Measurements from ENCODE around the gene PRPF6.

The PRPF6 gene

DNA sequence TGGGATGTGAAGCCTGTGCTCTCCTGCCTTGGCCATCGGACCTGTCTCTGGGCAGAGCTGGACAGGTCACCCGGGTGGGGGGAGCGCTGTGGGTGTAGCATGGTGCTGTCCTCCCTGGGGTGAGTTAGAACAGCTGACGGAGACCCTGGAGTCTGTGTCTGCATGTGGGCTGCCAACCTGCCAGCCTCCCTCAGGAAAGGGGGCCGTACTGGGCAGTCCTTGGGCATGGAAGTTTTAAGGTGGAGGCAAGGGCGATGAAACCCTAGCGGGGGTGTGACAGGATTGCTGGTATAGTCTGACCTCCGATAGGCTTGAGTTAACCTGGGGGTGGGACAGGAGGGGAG, 66.1 kb downstream of the PRPF6 start:
- Mint-ChIP-seq H3K9me3 (no peaks in the 10 kb centered on the region), H3K4me3 (peak overlapping the region; percentile 19 to 50), H3K27me3 (peaks cover 34 to 59% of the 10 kb centered on the region in 2 donors), H3K27ac (no peak overlapping the region), H3K36me3 (ENCODE audit: insufficient read depth) (peaks cover 5% of the 10 kb centered on the region), H3K4me1 (ENCODE audit: low read depth in 2 of 2) (peaks cover 13 to 14% of the 10 kb centered on the region in 2 donors)
- no peak for DNase-seq
- ATAC-seq (replicated peaks): no peak

DNA sequence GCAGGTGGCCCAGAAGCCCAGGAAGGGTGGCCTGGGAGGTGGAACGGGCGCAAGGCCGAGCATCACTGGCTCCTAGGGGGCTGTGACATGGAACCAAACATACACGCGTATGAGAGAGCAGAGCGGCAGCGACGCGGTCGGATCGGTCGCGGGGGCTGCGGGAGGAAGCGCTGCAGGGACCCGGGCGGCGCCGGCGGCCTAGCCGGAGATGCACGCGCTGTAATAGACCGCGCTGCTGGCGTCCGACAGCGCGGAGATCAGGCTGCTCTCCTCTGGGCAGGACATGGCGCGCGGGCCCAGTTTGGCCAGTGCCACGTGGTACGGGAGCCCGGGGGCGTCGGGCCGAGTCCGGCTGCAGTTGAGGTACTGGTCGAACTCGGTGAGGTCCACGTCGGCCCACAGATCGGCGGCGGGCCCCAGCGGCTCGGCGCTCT, 67.1 kb downstream of the PRPF6 start:
- H3K9me3 Mint-ChIP-seq: no peaks in the 10 kb centered on the region
- H3K4me3 Mint-ChIP-seq: peak overlapping the region in 1 of 2 donors; percentile 21
- peaks cover 37 to 67% of the 10 kb centered on the region in 2 donors for H3K27me3 Mint-ChIP-seq

DNA sequence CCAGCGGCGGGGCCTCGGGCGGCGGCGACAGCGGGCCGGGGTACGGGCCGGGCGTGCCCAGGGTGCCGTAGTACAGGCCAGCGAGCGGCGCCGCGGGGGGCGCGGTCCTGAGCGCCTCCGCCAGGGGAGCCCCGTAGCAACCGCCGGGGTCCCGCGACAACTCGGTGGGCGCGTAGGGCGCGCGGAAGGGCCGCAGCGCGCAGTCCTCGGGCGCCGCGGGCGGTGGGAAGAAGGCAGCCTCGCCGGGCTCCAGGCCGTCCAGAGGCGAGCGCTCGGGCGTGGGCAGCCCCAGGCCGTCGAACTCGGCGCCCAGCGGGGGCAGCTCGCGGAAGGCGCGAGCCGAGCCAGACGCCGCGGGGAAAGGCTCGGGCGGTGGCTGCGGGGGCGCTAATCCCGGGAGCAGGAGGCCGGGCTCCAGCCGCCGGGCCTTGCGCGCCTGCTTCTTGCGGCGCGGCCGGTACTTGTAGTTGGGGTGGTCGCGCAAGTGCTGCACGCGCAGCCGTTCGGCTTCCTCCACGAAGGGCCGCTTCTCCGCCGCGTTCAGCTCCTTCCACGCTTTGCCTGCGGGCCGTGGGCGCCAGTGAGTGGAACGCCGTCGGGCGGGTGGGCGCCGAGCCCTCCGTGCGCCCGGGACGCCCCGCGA, 67.6 kb downstream of the PRPF6 start:
- Mint-ChIP-seq H3K4me3 (peak overlapping the region; percentile 37 to 64), H3K27me3 (peaks cover 43 to 73% of the 10 kb centered on the region in 2 donors), H3K36me3 (ENCODE audit: insufficient read depth) (peaks cover 5% of the 10 kb centered on the region), H3K9me3 (no peaks in the 10 kb centered on the region), H3K4me1 (ENCODE audit: low read depth in 2 of 2) (peaks cover 11 to 20% of the 10 kb centered on the region in 2 donors), H3K27ac (no peak overlapping the region)
- DNase-seq (no peak), ATAC-seq (replicated peaks) (peak; percentile 8)

More for the DNA sequence above, 67.1 kb downstream of the PRPF6 start:
- Mint-ChIP-seq H3K4me1 (ENCODE audit: low read depth in 2 of 2) (peaks cover 13 to 14% of the 10 kb centered on the region in 2 donors), H3K36me3 (ENCODE audit: insufficient read depth) (peaks cover 5% of the 10 kb centered on the region), H3K27ac (no peak overlapping the region)
- ATAC-seq (replicated peaks): peak; percentile 28
- DNase-seq: no peak

- no peaks in the 10 kb centered on the region for H3K9me3 Mint-ChIP-seq
- H3K4me1 Mint-ChIP-seq (ENCODE audit: low read depth in 2 of 2): peaks cover 9 to 17% of the 10 kb centered on the region in 2 donors
- H3K27me3 Mint-ChIP-seq: peaks cover 46 to 79% of the 10 kb centered on the region in 2 donors
- ATAC-seq (replicated peaks) (peak; percentile 69), DNase-seq (no peak)
- H3K36me3 Mint-ChIP-seq (ENCODE audit: insufficient read depth): peaks cover 5% of the 10 kb centered on the region
- peak within 1 kb of the TSS; percentile 37 to 64 for H3K4me3 Mint-ChIP-seq
- no peak within 1 kb of the TSS for H3K27ac Mint-ChIP-seq
Observed at GRCh38 chr20:64049060-64049877, 68.3 kb downstream of the PRPF6 start, which contains the start of gene SOX18. TSS of gene SOX18 (minus strand) at chr20:64049639. CDS start at chr20:64049516, 123 bp downstream.

DNA sequence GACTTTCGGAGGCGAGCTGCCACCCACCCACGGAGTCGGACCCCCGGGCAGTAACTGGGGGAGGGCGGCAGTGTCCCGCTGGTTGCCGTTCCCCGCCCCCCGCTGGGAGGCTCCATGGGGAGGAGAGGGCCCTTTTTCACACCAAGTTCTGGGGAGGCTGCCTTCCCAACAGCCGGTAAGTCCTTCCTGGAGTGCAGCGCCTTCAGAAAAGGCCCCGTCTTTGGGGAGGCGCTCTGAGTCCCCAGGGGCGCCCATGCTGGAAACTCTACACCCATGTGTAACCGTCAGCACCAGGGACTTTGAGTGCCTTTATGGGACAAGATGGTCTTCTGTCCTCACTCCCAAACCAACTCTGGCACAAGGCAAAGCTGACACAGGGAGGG, 68.9 kb downstream of the PRPF6 start:
- H3K27me3 Mint-ChIP-seq: peaks cover 46 to 75% of the 10 kb centered on the region in 2 donors
- H3K36me3 Mint-ChIP-seq (ENCODE audit: insufficient read depth): peaks cover 5% of the 10 kb centered on the region
- H3K4me1 Mint-ChIP-seq (ENCODE audit: low read depth in 2 of 2): peaks cover 5 to 13% of the 10 kb centered on the region in 2 donors
- H3K9me3 Mint-ChIP-seq: no peaks in the 10 kb centered on the region
- DNase-seq (no peak), ATAC-seq (replicated peaks) (no peak)
- no peak overlapping the region for H3K27ac Mint-ChIP-seq
- H3K4me3 Mint-ChIP-seq: peak overlapping the region in 1 of 2 donors; percentile 59

DNA sequence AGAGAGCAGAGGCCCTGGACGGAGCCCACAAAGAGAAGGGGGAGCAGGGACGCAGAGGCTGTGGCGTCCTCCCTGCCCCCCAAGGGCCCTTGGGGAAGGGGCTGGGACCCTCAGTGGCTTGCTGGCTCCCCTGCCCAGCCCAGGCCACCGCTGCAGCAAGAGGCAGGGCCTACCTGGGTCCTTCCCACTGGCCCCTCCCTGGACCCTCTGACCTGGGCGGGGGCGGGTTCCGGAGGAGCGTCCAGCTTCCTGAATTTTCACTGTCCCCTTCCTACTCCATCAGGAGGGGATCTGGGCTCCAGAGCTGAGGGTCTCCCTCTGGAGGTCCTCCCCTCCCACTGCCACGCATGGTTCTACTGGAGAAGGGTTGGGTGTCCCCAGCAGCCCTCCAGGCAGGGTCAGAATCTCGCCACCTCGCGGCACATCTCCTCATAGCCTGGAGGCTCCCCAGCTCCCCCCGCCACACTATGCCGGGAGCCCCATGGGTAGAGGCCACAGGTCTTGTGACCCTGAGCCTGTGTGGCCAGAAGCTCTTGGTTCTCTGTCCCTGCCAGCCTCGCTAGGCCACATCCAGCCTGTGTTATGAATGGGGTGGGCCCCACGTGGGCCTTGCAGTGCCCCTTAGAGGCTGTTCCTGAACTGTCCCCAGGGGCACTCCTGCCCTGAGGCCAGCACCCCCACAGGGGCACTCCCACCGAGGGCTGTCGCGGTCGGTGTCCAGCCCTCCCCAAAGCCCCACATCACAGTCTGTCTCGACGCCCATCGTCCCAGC, 69.5 kb downstream of the PRPF6 start:
- H3K9me3 Mint-ChIP-seq: no peaks in the 10 kb centered on the region
- ATAC-seq (replicated peaks) (no peak), DNase-seq (no peak)
- H3K4me3 Mint-ChIP-seq: peak overlapping the region; percentile 10 to 23
- peaks cover 5 to 14% of the 10 kb centered on the region in 2 donors for H3K4me1 Mint-ChIP-seq (ENCODE audit: low read depth in 2 of 2)
- H3K27ac Mint-ChIP-seq: no peak overlapping the region
- H3K36me3 Mint-ChIP-seq (ENCODE audit: insufficient read depth): peaks cover 5% of the 10 kb centered on the region
- H3K27me3 Mint-ChIP-seq: peaks cover 46 to 75% of the 10 kb centered on the region in 2 donors

DNA sequence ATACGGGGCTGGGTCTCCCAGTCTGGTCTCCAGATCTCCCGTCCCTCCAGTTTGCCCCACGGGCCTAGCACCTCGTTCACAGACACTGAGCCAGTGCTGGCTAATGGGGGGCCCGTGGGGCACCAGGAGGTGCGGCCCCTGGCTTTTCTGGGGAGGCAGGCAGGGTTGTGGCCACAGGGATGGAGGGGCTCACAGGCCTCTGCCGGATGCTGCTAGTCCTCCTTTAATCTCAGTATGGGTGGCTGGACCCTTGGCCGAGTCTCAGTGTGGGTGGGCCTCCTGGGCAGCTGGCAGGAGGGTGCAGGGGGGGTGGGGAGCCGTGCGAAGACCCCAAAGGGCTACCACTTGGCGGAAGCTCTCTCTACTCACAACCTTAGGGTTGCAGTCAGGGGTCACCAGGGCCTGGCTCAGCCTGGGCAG, 70.1 kb downstream of the PRPF6 start:
- Mint-ChIP-seq H3K27me3 (peaks cover 42 to 71% of the 10 kb centered on the region in 2 donors), H3K27ac (no peak overlapping the region), H3K4me1 (ENCODE audit: low read depth in 2 of 2) (peaks cover under 1 to 12% of the 10 kb centered on the region in 2 donors), H3K36me3 (ENCODE audit: insufficient read depth) (peaks cover 5% of the 10 kb centered on the region), H3K4me3 (no peak overlapping the region), H3K9me3 (no peaks in the 10 kb centered on the region)
- DNase-seq: no peak
- ATAC-seq (replicated peaks): no peak

DNA sequence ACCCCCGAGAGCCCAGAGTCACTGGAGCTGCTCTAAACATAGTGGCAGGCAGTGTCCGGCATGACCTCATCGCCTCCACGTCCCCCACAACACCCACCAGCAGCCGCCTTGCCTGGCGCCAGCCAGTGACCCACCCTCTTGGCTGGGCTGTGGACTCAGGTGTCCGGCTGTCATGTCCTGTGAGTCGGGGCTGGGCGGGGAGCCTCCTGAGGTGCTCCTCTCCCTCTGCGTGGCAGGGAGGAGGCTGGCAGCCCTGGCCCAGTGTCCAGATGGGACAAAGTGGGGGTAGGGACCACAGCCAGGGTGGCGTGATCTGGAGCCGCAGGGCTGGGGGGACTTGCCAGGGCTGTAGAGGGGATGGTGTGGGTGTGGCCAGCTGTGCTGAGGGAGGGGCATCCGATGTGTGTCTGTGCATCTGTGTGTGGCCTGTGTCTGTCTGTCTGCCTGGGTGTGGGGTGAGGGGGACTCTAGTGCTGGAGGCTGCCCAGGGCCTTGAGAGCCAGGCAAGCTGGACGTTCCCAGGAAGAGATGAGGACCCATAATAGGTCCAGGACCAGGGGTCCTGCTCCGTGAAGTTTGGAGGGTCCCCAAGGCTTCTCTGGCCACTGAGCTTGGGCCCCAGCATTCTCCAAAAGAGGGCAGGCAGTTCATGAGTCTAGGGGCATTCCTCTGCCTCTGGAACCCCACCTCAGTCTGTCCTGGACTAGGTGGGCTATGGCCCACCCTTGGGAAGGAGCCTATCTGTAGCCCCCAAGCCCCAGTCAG, 70.8 kb downstream of the PRPF6 start:
- peaks cover 0 to 10% of the 10 kb centered on the region in 2 donors for H3K4me1 Mint-ChIP-seq (ENCODE audit: low read depth in 2 of 2)
- no peaks in the 10 kb centered on the region for H3K9me3 Mint-ChIP-seq
- H3K4me3 Mint-ChIP-seq: no peak overlapping the region
- no peak for DNase-seq
- H3K36me3 Mint-ChIP-seq (ENCODE audit: insufficient read depth): peaks cover 2% of the 10 kb centered on the region
- no peak overlapping the region for H3K27ac Mint-ChIP-seq
- no peak for ATAC-seq (replicated peaks)
- H3K27me3 Mint-ChIP-seq: peaks cover 35 to 64% of the 10 kb centered on the region in 2 donors

GRCh38 chr20:64052326-64052722, 71.4 kb downstream of the PRPF6 start:
- H3K4me1 Mint-ChIP-seq (ENCODE audit: low read depth in 2 of 2): peaks cover 0 to 10% of the 10 kb centered on the region in 2 donors
- H3K36me3 Mint-ChIP-seq (ENCODE audit: insufficient read depth): no peaks in the 10 kb centered on the region
- H3K9me3 Mint-ChIP-seq: no peaks in the 10 kb centered on the region
- ATAC-seq (replicated peaks): no peak
- H3K4me3 Mint-ChIP-seq: no peak overlapping the region
- peaks cover 29 to 58% of the 10 kb centered on the region in 2 donors for H3K27me3 Mint-ChIP-seq
- no peak for DNase-seq
- H3K27ac Mint-ChIP-seq: no peak overlapping the region

- DNase-seq (no peak), ATAC-seq (replicated peaks) (no peak)
- Mint-ChIP-seq H3K4me3 (no peak overlapping the region), H3K27ac (no peak overlapping the region), H3K4me1 (ENCODE audit: low read depth in 2 of 2) (peaks cover 2 to 13% of the 10 kb centered on the region in 2 donors), H3K27me3 (peaks cover 27 to 52% of the 10 kb centered on the region in 2 donors), H3K9me3 (no peaks in the 10 kb centered on the region), H3K36me3 (ENCODE audit: insufficient read depth) (no peaks in the 10 kb centered on the region)
Observed at GRCh38 chr20:64052987-64053840, 72.3 kb downstream of the PRPF6 start.

- Mint-ChIP-seq H3K4me1 (ENCODE audit: low read depth in 2 of 2) (peaks cover 5 to 16% of the 10 kb centered on the region in 2 donors), H3K4me3 (no peak overlapping the region), H3K9me3 (no peaks in the 10 kb centered on the region), H3K36me3 (ENCODE audit: insufficient read depth) (no peaks in the 10 kb centered on the region), H3K27ac (no peak overlapping the region), H3K27me3 (peaks cover 27 to 52% of the 10 kb centered on the region in 2 donors)
- ATAC-seq (replicated peaks) (no peak), DNase-seq (no peak)
Observed at GRCh38 chr20:64053841-64054661, 73.1 kb downstream of the PRPF6 start.
